GM23338 (cell line): ENCODE results near the gene MED13L. TPM values are rescaled to one million over a fixed set of nuclear protein-coding genes. Genes with fewer than 3 reads are reported as not detected.

Experiments used
- ATAC-seq: fragments of 200-7000 bp; cut with Tn5 transposase; 3 replicates; pipeline ENCODE4 v1.9.1; 2020
- DNase-seq: peaks from one replicate; pipeline ENCODE4 v3.0.0-alpha.2; 2015; ENCODE audit warnings: low spot score
- H2AFZ ChIP-seq: fragments of 200-600 bp; sonication (generic); 2 replicates; pipeline ENCODE4 v1.8.0; 2016; ENCODE audit warnings: antibody characterized with exemption, mild to moderate bottlenecking, moderate library complexity
- H3F3A ChIP-seq: fragments of 200-600 bp; sonication (generic); replicated peaks from 2 replicates; pipeline ENCODE4 v1.8.0; 2017; ENCODE audit warnings: antibody characterized with exemption, mixed run types, low read depth
- H3K27ac ChIP-seq: fragments of 200-600 bp; sonication (generic); 2 replicates; pipeline ENCODE4 v1.6.1; 2016; ENCODE audit warnings: low read depth
- H3K27me3 ChIP-seq: fragments of 200-600 bp; sonication (generic); 2 replicates; pipeline ENCODE4 v1.8.0; 2016; ENCODE audit warnings: mild to moderate bottlenecking, mixed run types, moderate library complexity; ENCODE audit not compliant: insufficient read depth
- H3K36me3 ChIP-seq: fragments of 200-600 bp; sonication (generic); 2 replicates; pipeline ENCODE4 v1.8.0; 2016; ENCODE audit warnings: mild to moderate bottlenecking; ENCODE audit not compliant: insufficient read depth
- H3K4me1 ChIP-seq: fragments of 200-600 bp; sonication (generic); 2 replicates; pipeline ENCODE4 v1.8.0; 2016; ENCODE audit warnings: mild to moderate bottlenecking, moderate library complexity; ENCODE audit not compliant: insufficient read depth
- H3K4me2 ChIP-seq: fragments of 200-600 bp; sonication (generic); 2 replicates; pipeline ENCODE4 v1.7.1; 2017; ENCODE audit warnings: mixed run types
- H3K4me3 ChIP-seq: fragments of 200-600 bp; sonication (generic); 2 replicates; pipeline ENCODE4 v1.6.1; 2016; ENCODE audit warnings: mixed run types
- H3K79me2 ChIP-seq: fragments of 200-600 bp; sonication (generic); replicated peaks from 2 replicates; pipeline ENCODE4 v1.8.0; 2017; ENCODE audit warnings: mild to moderate bottlenecking; ENCODE audit not compliant: insufficient read depth
- H3K9me2 ChIP-seq: fragments of 200-600 bp; sonication (generic); 2 replicates; pipeline ENCODE4 v1.8.0; 2017; ENCODE audit not compliant: insufficient read depth
- H4K20me1 ChIP-seq: fragments of 200-600 bp; sonication (generic); replicated peaks from 2 replicates; pipeline ENCODE4 v1.8.0; 2017; ENCODE audit warnings: mild to moderate bottlenecking; ENCODE audit not compliant: insufficient read depth
- H3K27ac Mint-ChIP-seq: 2 replicates; pipeline ENCODE4 v1.8.0; 2020; ENCODE audit warnings: inconsistent platforms, mild to moderate bottlenecking, moderate library complexity, mixed read lengths
- H3K27me3 Mint-ChIP-seq: 3 replicates; pipeline ENCODE4 v1.8.0; 2022; ENCODE audit warnings: low read depth, mild to moderate bottlenecking, moderate library complexity, mixed read lengths, inconsistent platforms; ENCODE audit not compliant: insufficient read depth, poor library complexity
- H3K36me3 Mint-ChIP-seq: 3 replicates; pipeline ENCODE4 v1.8.0; 2021; ENCODE audit warnings: low read depth, mild to moderate bottlenecking, inconsistent platforms, moderate library complexity, mixed read lengths
- H3K4me1 Mint-ChIP-seq: 3 replicates; pipeline ENCODE4 v1.8.0; 2020; ENCODE audit warnings: mild to moderate bottlenecking, inconsistent platforms, mixed read lengths
- H3K4me3 Mint-ChIP-seq: 3 replicates; pipeline ENCODE4 v1.8.0; 2021; ENCODE audit warnings: moderate library complexity, mild to moderate bottlenecking, inconsistent platforms, mixed read lengths
- H3K9me3 Mint-ChIP-seq: 3 replicates; pipeline ENCODE4 v1.8.0; 2020; ENCODE audit warnings: moderate library complexity, mild to moderate bottlenecking, inconsistent platforms, mixed read lengths
- CREB1 ChIP-seq: fragments of 250-450 bp; sonication (Bioruptor Pico); IDR thresholded peaks from 2 replicates; pipeline ENCODE4 v1.5.0; 2020; ENCODE audit warnings: low read depth, mild to moderate bottlenecking, moderate library complexity
- EZH2 ChIP-seq: fragments of 200-600 bp; sonication (generic); IDR thresholded peaks from one replicate; pipeline ENCODE4 v1.8.0; 2017; ENCODE audit warnings: antibody characterized with exemption, mild to moderate bottlenecking, low read depth; ENCODE audit not compliant: unreplicated experiment
- EZH2phosphoT487 ChIP-seq: fragments of 200-600 bp; sonication (generic); IDR thresholded peaks from one replicate; pipeline ENCODE4 v1.8.1; 2018; ENCODE audit warnings: antibody characterized with exemption; ENCODE audit not compliant: unreplicated experiment
- JUNB ChIP-seq: IDR thresholded peaks from one replicate; pipeline ENCODE4 v1.6.1; 2016; ENCODE audit warnings: antibody characterized with exemption; ENCODE audit not compliant: unreplicated experiment
- NANOG ChIP-seq: IDR thresholded peaks from 2 replicates; pipeline ENCODE4 v1.6.1; 2016; ENCODE audit warnings: antibody characterized with exemption, borderline replicate concordance
- POLR2AphosphoS5 ChIP-seq: IDR thresholded peaks from 2 replicates; pipeline ENCODE4 v1.6.1; 2016; ENCODE audit warnings: antibody characterized with exemption, low read depth
- STAT1 ChIP-seq: IDR thresholded peaks from one replicate; pipeline ENCODE4 v1.6.1; 2016; ENCODE audit warnings: antibody characterized with exemption; ENCODE audit not compliant: unreplicated experiment
- ZNF114 ChIP-seq: fragments of 250-450 bp; sonication (Bioruptor Pico); IDR thresholded peaks from 2 replicates; pipeline ENCODE4 v1.5.0; 2020; ENCODE audit warnings: mild to moderate bottlenecking, moderate library complexity
- ZNF331 ChIP-seq: fragments of 250-450 bp; sonication (Bioruptor Pico); IDR thresholded peaks from 2 replicates; pipeline ENCODE4 v1.5.0; 2020; ENCODE audit warnings: low read depth, mild to moderate bottlenecking, moderate library complexity
- polyA plus RNA-seq: library from polyadenylated mRNA; unstranded; fragments of >200 nt; fragmentation: Nextera tagmentation; extraction: Ambion mirVana; gene quantifications from 2 replicates; pipeline ENCODE4 v1.2.1, GENCODE V29; 2016
- total RNA-seq: library from RNA; depleted of rRNA; stranded (reverse); fragments of >200 nt; shearing (Covaris generic); gene quantifications from 2 replicates; pipeline ENCODE4 v1.2.3, GENCODE V29; 2014
- TF ChIP-seq, protein P1 (sequence below): fragments of 250-450 bp; sonication (Bioruptor Pico); IDR thresholded peaks from 2 replicates; pipeline ENCODE4 v1.5.0; 2020; ENCODE audit warnings: mild to moderate bottlenecking, moderate library complexity
- TF ChIP-seq, protein P2 (sequence below), 2 experiments: fragments of 200-600 bp in 1 of 2; sonication (generic) in 1 of 2; conservative IDR thresholded peaks; 2 replicates each; pipeline versions ENCODE4 v1.5.1 to v1.6.1; 2016 to 2017; ENCODE audit warnings: antibody characterized with exemption in 2 of 2, low read depth in 2 of 2, mild to moderate bottlenecking in 2 of 2, moderate library complexity in 1 of 2

MED13L gene
- total and polyA plus RNA-seq, 2 experiments from 2014 or later = 20.9 to 73.6 TPM

DNA sequence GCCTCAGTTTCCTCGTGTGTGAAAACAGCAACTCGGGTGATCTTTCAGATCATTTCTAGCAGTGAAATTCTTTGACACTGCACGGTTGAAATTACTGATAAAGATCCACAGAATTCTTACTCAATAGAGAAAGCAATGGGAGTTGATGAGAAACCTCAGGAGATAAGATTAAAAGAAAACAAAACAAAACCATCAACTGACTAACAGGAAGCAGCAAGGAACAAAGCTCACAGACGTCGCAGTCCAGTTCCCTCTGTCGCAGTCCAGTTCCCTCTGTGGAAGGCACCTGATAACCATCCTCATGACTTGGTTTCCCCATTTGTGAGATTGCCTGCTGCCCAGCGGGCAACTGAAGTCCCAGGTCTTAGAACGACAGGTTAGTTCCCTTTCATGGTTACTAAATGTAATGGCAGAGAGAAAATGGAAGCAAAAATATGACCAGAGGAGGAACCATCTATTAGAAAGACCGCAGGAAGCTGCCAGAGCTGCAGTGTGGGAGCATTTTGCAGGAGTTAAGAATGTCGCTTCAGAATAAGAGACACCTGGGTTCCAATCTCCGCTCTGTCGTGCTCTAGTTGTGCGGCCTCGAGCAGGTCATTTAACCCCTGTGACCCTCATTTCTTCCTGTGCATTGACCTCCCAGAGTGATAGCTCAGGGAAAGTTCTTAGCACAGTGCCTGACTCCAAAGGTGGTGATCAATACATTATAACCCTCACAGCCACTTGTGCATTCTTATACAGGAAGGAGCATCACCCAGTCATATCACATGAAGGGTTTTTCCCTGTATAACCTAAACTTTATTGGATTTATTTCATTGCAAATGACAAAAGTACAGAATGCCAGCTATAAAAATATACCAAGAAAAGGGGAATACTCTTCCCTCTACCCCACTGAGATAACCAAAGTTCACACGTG, 5.1 kb upstream of the MED13L start:
- H3K4me1 ChIP-seq = peaks cover 29% of the 10 kb centered on the region
- ATAC-seq = no peak
- no peak overlapping the region for H3K27ac ChIP-seq

DNA sequence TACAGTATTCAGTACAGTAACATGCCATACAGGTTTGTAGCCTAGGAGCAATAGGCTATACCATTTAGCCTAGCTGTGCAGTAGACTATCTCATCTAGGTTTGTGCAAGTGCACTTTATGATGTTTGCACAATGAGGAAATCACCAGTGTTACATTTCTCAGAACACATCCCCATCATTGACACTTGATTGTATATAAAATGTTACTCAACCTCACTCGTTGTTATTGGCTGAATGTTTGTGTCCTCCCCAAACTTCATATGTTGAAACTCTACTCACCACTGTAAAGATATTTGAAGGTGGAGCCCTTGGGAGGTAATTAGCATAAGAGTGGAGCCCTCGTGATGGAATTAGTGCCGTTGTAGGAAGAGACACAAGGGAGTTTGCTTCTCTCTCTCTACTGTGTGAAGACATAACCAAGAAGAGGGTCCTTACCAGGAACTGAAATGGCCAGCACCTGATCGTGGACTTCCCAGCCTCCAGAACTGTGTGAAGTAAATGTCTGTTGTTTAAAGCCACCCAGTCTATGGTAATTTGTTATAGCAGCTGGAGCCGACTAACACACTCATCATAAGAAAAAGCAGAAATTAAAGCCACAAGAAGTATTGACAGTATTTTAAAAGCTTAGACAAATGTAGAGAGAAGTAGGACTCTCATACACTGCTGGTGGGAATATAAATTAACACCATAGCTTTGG, 3.2 kb upstream of the MED13L start:
- peaks cover 29% of the 10 kb centered on the region for H3K4me1 ChIP-seq
- no peak overlapping the region for H3K4me3 ChIP-seq
- peak overlapping the region; percentile 28; the same call in 1 of the 2 replicates for H3K4me2 ChIP-seq
- no peaks in the 10 kb centered on the region for H3K9me2 ChIP-seq
- H3F3A ChIP-seq = peaks cover 5% of the 10 kb centered on the region; the same call in 1 of the 2 replicates
- no peaks in the 10 kb centered on the region for H3K27me3 ChIP-seq
- Mint-ChIP-seq H3K9me3 (no peaks in the 10 kb centered on the region), H3K4me1 (peaks cover 40% of the 10 kb centered on the region), H3K4me3 (no peak overlapping the region), H3K27me3 (peaks cover 16% of the 10 kb centered on the region), H3K27ac (no peak overlapping the region), H3K36me3 (peaks cover 5% of the 10 kb centered on the region; the same call in 1 of the 3 replicates)
- H3K27ac ChIP-seq = no peak overlapping the region
- ATAC-seq = no peak
- H3K79me2 ChIP-seq = peaks cover 10% of the 10 kb centered on the region
- no peaks in the 10 kb centered on the region for H3K36me3 ChIP-seq
- DNase-seq = no peak
- H2AFZ ChIP-seq = peak overlapping the region; percentile 4; the same call in 1 of the 2 replicates
- no peaks in the 10 kb centered on the region for H4K20me1 ChIP-seq
- TF ChIP-seq ZNF114 (CRISPR knock-in tag) = no peak
- no peak for TF ChIP-seq NANOG
- no peak for TF ChIP-seq JUNB
- TF ChIP-seq, protein P1, sequence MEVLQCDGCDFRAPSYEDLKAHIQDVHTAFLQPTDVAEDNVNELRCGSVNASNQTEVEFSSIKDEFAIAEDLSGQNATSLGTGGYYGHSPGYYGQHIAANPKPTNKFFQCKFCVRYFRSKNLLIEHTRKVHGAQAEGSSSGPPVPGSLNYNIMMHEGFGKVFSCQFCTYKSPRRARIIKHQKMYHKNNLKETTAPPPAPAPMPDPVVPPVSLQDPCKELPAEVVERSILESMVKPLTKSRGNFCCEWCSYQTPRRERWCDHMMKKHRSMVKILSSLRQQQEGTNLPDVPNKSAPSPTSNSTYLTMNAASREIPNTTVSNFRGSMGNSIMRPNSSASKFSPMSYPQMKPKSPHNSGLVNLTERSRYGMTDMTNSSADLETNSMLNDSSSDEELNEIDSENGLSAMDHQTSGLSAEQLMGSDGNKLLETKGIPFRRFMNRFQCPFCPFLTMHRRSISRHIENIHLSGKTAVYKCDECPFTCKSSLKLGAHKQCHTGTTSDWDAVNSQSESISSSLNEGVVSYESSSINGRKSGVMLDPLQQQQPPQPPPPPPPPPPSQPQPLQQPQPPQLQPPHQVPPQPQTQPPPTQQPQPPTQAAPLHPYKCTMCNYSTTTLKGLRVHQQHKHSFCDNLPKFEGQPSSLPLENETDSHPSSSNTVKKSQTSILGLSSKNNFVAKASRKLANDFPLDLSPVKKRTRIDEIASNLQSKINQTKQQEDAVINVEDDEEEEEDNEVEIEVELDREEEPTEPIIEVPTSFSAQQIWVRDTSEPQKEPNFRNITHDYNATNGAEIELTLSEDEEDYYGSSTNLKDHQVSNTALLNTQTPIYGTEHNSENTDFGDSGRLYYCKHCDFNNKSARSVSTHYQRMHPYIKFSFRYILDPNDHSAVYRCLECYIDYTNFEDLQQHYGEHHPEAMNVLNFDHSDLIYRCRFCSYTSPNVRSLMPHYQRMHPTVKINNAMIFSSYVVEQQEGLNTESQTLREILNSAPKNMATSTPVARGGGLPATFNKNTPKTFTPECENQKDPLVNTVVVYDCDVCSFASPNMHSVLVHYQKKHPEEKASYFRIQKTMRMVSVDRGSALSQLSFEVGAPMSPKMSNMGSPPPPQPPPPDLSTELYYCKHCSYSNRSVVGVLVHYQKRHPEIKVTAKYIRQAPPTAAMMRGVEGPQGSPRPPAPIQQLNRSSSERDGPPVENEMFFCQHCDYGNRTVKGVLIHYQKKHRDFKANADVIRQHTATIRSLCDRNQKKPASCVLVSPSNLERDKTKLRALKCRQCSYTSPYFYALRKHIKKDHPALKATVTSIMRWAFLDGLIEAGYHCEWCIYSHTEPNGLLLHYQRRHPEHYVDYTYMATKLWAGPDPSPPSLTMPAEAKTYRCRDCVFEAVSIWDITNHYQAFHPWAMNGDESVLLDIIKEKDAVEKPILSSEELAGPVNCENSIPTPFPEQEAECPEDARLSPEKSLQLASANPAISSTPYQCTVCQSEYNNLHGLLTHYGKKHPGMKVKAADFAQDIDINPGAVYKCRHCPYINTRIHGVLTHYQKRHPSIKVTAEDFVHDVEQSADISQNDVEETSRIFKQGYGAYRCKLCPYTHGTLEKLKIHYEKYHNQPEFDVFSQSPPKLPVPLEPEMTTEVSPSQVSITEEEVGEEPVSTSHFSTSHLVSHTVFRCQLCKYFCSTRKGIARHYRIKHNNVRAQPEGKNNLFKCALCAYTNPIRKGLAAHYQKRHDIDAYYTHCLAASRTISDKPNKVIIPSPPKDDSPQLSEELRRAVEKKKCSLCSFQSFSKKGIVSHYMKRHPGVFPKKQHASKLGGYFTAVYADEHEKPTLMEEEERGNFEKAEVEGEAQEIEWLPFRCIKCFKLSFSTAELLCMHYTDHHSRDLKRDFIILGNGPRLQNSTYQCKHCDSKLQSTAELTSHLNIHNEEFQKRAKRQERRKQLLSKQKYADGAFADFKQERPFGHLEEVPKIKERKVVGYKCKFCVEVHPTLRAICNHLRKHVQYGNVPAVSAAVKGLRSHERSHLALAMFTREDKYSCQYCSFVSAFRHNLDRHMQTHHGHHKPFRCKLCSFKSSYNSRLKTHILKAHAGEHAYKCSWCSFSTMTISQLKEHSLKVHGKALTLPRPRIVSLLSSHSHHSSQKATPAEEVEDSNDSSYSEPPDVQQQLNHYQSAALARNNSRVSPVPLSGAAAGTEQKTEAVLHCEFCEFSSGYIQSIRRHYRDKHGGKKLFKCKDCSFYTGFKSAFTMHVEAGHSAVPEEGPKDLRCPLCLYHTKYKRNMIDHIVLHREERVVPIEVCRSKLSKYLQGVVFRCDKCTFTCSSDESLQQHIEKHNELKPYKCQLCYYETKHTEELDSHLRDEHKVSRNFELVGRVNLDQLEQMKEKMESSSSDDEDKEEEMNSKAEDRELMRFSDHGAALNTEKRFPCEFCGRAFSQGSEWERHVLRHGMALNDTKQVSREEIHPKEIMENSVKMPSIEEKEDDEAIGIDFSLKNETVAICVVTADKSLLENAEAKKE = no peak
- TF ChIP-seq EZH2 = no peak
- no peak for TF ChIP-seq ZNF331
- no peak for TF ChIP-seq EZH2phosphoT487
- TF ChIP-seq, protein P2, sequence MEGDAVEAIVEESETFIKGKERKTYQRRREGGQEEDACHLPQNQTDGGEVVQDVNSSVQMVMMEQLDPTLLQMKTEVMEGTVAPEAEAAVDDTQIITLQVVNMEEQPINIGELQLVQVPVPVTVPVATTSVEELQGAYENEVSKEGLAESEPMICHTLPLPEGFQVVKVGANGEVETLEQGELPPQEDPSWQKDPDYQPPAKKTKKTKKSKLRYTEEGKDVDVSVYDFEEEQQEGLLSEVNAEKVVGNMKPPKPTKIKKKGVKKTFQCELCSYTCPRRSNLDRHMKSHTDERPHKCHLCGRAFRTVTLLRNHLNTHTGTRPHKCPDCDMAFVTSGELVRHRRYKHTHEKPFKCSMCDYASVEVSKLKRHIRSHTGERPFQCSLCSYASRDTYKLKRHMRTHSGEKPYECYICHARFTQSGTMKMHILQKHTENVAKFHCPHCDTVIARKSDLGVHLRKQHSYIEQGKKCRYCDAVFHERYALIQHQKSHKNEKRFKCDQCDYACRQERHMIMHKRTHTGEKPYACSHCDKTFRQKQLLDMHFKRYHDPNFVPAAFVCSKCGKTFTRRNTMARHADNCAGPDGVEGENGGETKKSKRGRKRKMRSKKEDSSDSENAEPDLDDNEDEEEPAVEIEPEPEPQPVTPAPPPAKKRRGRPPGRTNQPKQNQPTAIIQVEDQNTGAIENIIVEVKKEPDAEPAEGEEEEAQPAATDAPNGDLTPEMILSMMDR (conservative IDR thresholded peaks at IDR 0.05; ENCODE audit: low read depth in 2 of 2) = no peak
- no peak for TF ChIP-seq POLR2AphosphoS5
- TF ChIP-seq CREB1 (CRISPR knock-in tag) = no peak

More for the DNA sequence above, 5.1 kb upstream of the MED13L start:
- no peak overlapping the region for H3K4me3 ChIP-seq
- H4K20me1 ChIP-seq = no peaks in the 10 kb centered on the region
- no peaks in the 10 kb centered on the region for H3K9me2 ChIP-seq
- Mint-ChIP-seq H3K27ac (no peak overlapping the region), H3K9me3 (no peaks in the 10 kb centered on the region), H3K36me3 (no peaks in the 10 kb centered on the region; the same call in 2 of the 3 replicates), H3K27me3 (peaks cover 11% of the 10 kb centered on the region), H3K4me3 (no peak overlapping the region), H3K4me1 (peaks cover 40% of the 10 kb centered on the region)
- TF ChIP-seq EZH2 = no peak
- TF ChIP-seq NANOG = no peak
- TF ChIP-seq STAT1 = no peak
- no peak for TF ChIP-seq ZNF114 (CRISPR knock-in tag)
- H3K79me2 ChIP-seq = no peaks in the 10 kb centered on the region
- H2AFZ ChIP-seq = peak overlapping the region; percentile 93; the same call in 1 of the 2 replicates
- peak; percentile 21 for DNase-seq
- no peaks in the 10 kb centered on the region for H3K27me3 ChIP-seq
- no peaks in the 10 kb centered on the region for H3K36me3 ChIP-seq
- no peak overlapping the region; the same call in 1 of the 2 replicates for H3K4me2 ChIP-seq
- H3F3A ChIP-seq = peaks cover 5% of the 10 kb centered on the region; the same call in 1 of the 2 replicates
